GF-D8 (cell line): ENCODE measurements around the gene SIK3.

Experiments
- DNase-seq: peaks from one replicate; lab custom pipeline; 2025; lab: John Stamatoyannopoulos, UW

The SIK3 gene

DNA sequence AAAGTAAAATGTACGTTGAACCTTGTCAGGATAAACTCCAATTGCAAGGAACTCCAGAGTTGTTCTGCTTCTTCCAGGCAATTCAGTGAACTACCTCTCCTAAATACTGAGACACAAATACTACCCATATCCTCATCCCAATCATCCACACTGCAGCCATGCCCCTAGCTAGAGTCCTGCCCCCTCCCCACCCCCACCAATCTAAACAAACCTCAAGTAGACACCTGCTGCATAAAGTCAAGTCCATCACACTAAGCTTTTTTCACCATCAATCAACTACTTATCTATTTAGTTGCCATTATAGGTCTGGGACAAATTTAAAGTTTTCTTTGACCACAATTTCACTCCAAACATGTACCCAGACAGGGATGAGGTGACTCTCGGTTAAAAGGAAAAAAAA is 167.6 kb downstream of the SIK3 start:
- no peak for DNase-seq

- peak; percentile 74 for DNase-seq
These were observed 168.1 kb downstream of the SIK3 start for GRCh38 chr11:116930177-116930576.

GRCh38 chr11:116929414-116930090 is 168.7 kb downstream of the SIK3 start:
- DNase-seq, result peak; percentile 37

DNA sequence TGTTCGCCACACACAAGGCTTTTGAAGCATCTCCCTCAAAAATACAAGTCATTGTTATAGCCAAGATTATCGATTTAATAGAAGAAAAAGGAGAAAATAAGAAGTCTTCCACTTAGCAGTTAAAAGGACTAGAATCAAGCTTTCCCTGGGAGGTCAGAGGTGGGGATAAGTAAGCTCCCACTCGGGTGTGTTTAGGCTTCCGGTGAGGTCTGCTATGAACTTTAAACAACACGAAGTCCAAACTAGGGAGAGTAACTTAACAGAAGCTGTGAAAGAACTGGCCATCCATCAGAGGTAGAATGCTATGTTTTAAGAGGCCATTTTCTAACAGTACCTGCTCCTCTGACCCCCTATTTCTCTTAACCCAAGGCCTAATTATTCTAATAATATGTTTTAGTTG is 169.4 kb downstream of the SIK3 start:
- no peak for DNase-seq

DNA sequence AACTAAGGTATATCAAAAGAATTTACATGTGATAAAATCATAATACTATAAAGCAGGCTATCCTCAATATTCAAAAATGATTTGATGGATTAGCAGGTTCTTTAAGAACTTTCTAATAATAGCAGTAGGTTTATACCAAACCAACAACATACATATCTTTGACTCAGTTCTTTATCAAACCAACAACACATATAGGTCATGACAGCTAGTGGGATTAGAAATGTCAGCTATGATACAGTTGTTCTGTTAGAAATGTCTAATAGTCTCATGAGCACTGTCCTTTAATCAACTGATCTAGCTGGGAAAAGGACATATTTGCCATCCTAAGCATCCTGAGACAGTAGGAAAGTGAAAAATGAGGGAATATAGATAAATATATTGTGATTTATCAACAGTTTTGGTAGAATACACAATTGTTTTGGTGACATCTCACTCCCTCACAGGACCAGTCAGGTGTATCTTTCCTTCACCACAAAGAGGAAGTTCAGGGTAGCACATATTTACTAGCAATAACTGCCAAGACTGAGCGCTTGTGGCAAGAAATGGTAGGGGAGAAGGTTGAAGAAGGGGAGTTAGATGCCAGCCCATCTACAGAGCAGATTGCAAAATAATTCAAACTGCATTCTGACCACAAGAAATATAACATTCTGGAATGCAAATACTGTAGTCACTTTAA is 170.0 kb downstream of the SIK3 start:
- peak; percentile 99 for DNase-seq

- no peak for DNase-seq
These were observed 170.9 kb downstream of the SIK3 start for GRCh38 chr11:116927163-116927974.

DNA sequence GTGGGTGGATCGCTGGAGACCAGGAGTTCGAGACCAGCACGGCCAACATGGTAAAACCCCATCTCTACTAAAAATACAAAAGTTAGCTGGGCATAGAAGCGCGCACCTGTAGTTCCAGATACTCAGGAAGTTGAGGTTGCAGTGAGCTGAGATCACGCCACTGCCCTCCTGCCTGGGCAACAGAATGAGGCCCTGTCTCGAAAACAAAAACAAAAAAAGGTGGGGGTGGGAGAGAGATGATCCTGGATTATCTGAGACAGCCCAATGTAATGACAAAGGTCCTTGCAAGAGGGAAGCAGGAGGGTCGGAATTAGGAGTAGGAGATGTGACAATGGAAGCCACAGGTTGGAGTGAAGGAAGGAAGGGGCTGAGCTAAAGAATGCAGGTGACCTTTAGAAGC is 173.2 kb downstream of the SIK3 start:
- no peak for DNase-seq

DNA sequence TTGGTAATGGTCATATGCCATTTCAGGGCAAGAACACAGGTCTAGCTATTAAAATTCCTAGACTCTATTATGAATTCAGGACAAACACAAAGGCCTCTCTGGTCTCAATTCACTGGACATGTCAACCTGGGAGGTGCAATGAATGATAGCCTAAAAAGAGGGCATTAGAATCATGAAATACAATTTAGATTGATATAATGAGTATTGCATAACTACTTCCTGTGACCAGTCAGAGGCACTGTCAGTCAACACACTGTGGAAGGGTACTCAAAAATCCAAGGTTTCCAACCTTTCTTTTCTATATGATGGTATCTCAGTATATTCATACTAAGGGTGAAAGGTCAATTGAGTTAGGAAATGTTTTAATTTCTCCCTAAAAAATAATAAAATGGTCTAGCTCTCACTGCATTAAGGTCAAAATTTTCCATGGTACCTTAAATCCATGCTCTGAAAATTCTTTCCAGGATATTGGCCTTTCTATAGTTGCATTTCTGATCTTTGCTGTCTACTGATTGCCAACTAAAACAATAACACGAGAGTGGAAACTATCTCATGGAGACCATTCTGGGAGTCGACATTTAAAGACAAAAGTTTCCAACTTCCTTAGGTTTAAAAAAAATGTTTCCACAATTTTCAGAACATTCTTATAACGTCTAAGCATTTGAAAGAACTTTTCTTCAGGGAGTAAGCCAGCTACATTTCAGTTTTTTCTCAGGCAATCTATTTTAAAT is 179.1 kb downstream of the SIK3 start:
- DNase-seq, result no peak

DNA sequence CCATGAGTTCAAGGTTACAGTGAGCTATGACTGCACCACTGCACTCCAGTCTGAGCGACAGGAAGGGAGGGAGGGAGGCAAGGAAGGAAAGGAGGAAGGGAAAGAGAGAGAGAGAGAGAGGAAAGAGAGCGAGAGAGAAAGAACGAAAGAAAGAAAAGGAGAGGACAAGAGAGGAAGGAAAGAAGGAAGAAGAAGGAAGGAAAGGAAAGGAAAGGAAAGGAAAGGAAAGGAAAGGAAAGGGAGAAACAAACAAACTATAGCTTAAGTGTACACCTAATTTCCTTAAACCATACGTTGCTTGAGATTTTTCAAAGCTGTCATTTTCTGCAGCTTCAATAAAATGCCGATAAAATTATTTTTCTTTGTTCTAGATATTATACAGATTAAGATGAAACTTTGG is 180.6 kb downstream of the SIK3 start:
- DNase-seq, result no peak

DNA sequence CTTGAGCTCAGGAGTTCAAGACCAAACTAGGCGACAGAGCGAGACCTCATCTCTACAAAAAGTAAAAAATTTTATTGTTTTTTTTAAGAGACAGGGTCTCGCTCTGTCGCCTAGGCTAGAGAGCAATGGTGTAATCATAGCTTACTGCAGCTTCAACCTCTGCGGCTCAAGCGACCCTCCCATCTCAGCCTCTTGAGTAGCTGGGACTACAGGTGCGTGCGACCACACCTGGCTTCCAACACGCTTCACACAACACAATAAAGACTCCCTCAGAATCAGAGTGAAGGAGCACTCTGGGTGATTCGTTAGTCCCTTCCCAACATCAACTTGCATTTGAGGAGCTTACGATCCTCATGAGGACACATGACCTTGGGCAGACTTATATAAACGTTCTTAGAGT is 181.3 kb downstream of the SIK3 start:
- DNase-seq, result no peak

GRCh38 chr11:116916052-116916451 is 182.2 kb downstream of the SIK3 start:
- no peak for DNase-seq

- DNase-seq, result peak; percentile 63
These were observed 185.2 kb downstream of the SIK3 start for GRCh38 chr11:116913000-116913399.

- no peak for DNase-seq
These were observed 186.1 kb downstream of the SIK3 start for GRCh38 chr11:116911976-116912734.

DNA sequence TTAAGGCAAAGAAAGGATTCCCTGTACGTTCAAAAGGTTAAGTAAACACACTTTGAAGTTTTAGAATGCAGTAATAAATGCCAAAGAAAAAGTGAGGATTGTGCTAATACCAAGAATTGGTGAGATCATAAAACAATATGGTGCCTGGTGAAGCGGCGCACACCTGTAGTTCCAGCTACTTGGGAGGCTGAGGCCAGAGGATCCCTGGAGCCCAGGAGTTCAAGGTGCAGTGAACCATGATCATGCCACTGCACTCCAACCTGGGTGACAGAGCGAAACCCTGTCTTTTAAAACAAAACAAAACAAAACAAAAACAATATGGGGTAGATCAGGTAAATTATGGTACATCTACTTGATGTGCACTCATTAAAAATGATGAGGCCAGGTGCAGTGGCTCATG is 187.4 kb downstream of the SIK3 start:
- DNase-seq, result no peak

DNA sequence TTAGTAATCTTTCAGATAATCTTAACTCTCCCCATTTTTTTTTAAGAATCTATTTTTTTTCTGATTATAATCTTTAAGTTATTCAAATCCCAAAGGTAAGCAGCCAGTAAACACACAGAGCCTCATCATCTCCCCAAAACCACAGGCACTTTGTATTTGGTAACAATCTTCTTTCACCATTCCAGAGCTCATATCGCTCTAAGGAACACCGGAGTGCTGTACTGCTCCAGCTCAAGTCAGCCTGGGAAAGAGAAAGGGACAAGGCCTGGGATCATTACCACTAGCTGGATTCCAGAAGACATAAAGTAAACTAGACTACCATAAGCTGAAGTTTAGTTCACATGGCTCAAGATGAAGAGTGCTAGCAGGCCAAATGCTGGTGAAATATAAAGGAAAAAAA is 187.8 kb downstream of the SIK3 start:
- DNase-seq, result no peak

- no peak for DNase-seq
These were observed 189.0 kb downstream of the SIK3 start for GRCh38 chr11:116909245-116909644.

- DNase-seq, result no peak
These were observed 191.7 kb downstream of the SIK3 start for GRCh38 chr11:116906479-116906878.

DNA sequence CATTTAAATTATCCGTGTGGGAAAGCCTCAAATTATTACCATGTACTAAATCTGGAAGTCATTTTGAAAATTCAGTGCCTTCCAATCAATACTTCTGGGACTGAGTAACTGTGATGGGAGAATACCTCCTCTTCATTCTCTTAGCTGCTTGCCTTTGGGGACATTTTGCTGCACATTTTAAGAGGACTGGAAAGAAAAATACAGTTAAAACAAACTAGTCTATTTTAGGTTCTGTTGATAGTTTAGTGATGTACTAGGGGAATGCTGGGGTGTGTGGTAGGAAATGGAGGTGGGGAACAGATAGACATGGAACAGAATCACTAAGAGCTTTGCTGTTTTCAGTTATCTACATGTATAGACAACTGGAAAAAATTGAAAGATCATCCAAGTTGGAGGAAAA is 195.1 kb downstream of the SIK3 start:
- no peak for DNase-seq

- DNase-seq, result no peak
These were observed 196.1 kb downstream of the SIK3 start for GRCh38 chr11:116901964-116902688.

GRCh38 chr11:116901211-116901610 is 197.0 kb downstream of the SIK3 start:
- no peak for DNase-seq

- DNase-seq, result no peak
These were observed 202.0 kb downstream of the SIK3 start for GRCh38 chr11:116896211-116896610.
